CD4-positive, alpha-beta T cell treated with Interleukin-4 for 1 hour (primary cell): ENCODE data around the gene CHFR.
"Not testable (repeated sequence)": the region's sequence is repeated elsewhere in the genome, so short reads cannot be mapped to it uniquely, and the experiment has no call there.

Experiments used
- DNase-seq, 2 donors: peaks; one replicate each; pipeline ENCODE4 v3.0.0-alpha.2; 2020 to 2022

CHFR gene

GRCh38 chr12:132874175-132874574 lies 13.2 kb downstream of the CHFR start:
- no peak for DNase-seq

- DNase-seq: no peak
Observed at GRCh38 chr12:132873724-132874123, 13.7 kb downstream of the CHFR start.

- peak in 1 of 2 donors; percentile 15 for DNase-seq
Observed at GRCh38 chr12:132872975-132873421, 14.4 kb downstream of the CHFR start.

GRCh38 chr12:132872073-132872855 lies 15.1 kb downstream of the CHFR start:
- no peak for DNase-seq

GRCh38 chr12:132869551-132869950 lies 17.9 kb downstream of the CHFR start:
- DNase-seq: no peak

- DNase-seq: no peak
Observed at GRCh38 chr12:132866251-132866828, 21.1 kb downstream of the CHFR start.

DNA sequence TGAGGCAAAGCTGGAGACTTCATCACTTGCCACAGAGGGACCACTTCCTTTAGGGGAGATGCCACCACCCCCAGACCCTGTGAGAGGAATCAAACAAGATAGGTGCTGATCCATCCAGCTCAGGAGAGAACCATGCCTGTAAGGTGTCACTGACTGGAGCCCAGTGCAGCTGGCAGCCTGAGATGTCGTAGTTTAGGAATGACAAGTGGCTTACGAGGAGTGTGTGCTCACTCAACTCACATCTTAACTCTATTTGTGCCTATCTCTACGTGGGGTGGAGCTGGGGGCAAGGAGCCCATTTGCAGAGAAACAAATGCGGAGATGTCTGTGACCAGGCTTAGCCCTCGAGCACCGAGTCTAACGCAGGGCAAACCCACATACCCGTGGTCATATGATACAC lies 25.8 kb downstream of the CHFR start:
- no peak for DNase-seq

DNA sequence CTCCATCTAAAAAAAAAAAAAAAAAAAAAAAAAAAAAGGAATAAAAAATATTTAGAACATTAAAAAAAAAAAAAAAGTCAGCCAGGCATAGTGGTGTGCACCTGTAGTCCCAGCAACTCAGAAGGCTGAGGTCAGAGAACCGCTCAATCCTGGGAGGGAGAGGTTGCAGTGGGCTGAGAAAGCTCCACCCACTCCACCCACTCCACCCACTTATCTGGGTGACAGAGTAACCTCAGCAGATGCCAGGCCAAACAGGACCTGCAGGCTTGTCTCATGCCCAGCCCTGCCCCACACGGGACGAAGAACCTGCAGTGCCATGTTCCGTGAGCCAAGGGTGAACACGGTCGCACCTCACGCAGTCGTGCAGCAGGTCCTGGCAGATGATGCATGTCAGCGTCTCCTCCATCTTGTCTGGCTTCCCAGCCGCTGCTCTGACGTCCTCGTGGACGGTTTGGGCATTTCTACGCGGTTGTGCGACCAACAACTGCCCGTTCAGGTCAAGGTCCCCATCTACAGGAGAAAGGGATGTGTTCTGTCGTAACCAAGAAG lies 28.6 kb downstream of the CHFR start:
- DNase-seq: no peak

- not testable (repeated sequence) for DNase-seq
Observed at GRCh38 chr12:132857019-132857418, 30.4 kb downstream of the CHFR start.

GRCh38 chr12:132856581-132856980 lies 30.8 kb downstream of the CHFR start:
- DNase-seq: no peak

- DNase-seq: not testable (repeated sequence)
Observed at GRCh38 chr12:132855211-132855610, 32.2 kb downstream of the CHFR start.

GRCh38 chr12:132853285-132854092 lies 33.9 kb downstream of the CHFR start:
- DNase-seq: no peak

DNA sequence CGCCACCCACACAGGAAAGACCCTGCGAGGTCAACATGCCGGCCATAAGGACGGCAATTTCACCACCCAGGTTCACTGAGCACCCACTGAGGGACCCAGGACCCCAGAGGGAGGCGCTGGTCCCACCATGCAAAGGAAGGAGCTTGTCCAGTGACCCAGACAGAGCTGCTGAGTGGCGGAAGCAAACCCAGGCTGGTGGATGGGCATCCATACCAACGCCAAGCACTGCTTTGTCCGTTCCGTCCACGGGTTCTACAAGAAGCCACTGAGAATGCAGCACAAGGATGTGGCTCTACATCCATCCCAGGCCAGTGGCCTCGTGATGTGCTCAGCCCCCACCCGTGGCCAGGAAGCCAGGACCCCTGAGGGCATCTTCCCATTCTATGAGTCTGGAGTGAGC lies 34.9 kb downstream of the CHFR start:
- DNase-seq: no peak

- no peak for DNase-seq
Observed at GRCh38 chr12:132851465-132851864, 35.9 kb downstream of the CHFR start.

DNA sequence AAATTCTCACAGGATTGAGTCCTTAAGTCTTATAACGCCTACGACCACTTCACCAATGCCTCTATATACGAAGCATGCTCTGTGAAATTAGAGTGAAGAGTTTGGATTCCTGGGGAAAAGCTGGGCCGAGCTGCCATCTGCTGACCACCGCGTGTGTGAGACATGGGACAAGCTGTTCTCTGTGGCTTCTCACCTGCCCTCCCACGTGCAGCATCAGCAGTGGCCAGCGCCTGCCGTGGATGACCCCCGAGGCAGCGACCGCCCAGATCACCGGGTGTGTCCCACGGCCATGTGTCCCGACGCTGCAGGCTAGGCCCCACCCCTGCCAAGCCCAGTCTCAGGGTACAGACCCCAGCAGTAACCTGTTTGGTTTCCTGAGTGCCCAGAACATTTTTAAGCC lies 37.1 kb downstream of the CHFR start:
- no peak for DNase-seq

DNA sequence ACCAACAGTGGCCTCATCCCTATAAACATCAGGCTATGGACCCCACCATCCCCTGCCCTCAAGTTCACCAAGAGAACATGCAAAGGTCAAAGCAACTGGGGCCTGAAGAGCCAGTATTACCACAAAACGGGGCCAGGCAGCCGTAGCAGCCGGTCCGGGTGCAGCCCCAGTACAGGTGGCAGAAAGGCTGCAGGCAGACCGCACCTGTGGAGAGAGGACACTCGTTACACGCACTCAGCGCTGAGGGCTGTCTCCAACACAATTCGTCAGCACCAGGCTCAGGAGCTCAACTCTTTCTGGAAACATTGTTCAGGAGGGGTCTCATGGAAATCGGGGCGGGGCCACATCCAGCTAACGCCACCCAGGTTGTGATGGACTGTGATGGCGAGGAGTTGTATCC lies 38.9 kb downstream of the CHFR start:
- no peak for DNase-seq

DNA sequence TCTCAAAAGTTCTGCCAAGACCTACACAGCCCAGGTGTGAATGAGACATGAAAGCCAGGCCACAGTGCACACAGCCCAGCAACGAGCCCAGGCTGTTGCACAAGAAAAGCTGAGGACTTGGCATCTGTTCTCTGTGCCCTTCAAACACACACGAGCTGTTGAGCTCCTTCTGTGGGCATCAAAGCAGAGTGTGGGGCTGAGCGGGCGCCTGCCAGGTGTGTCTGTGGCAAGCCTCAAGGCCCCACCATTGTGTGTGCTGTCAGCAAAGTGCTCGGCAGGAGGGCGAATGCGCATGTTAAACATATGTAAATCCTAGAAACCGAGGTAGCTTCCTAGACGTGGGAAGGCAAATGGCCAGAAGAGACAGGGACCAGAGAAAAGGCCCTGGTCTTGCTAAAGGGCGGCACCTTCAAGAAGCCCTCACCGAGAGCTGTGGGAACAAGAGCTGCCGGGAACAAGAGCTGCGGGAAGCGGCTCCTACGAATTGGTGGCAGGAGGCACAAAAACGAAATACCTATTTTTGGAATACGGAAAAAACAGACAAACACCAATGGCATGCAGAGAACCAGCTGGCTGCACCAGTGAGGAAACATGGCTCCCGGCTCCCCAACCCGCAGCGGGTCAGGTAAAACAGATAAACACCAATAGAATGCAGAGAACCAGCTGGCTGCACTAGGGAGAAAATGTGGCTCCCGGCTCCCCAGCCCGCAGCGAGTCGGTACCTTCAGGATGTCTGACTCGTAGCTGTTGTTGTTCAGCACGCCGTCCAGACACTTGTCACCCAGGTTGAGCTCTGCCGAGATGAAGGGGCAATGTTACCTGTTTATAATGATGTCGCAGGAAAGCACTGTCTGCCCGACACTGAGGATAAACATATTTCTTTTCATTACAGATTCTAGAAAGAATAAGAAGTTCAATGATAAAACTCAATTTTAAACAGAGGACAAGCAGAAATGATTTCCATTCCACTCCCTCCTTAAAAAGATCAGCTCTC lies 39.7 kb downstream of the CHFR start:
- DNase-seq: peak in 1 of 2 donors; percentile 23

DNA sequence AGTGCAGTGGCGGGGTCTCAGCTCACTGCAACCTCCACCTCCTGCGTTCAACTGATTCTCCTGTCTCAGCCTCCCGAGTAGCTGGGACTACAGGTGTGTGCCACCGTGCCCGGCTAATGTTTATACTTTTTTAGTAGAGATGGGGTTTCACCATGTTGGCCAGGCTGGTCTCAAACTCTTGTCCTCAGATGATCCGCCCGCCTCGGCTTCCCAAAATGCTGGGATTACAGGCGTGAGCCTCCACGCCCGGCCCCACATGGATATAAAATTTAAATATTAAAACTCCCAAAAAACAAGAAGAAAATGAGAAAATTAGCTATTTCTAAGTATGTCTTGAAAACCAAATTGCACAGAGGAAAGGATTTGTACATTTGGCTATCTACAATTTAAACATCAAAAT lies 42.7 kb downstream of the CHFR start:
- not testable (repeated sequence) for DNase-seq

GRCh38 chr12:132842449-132843045 lies 44.9 kb downstream of the CHFR start:
- no peak for DNase-seq

- DNase-seq: no peak
Observed at GRCh38 chr12:132841151-132841550, 46.3 kb downstream of the CHFR start.

DNA sequence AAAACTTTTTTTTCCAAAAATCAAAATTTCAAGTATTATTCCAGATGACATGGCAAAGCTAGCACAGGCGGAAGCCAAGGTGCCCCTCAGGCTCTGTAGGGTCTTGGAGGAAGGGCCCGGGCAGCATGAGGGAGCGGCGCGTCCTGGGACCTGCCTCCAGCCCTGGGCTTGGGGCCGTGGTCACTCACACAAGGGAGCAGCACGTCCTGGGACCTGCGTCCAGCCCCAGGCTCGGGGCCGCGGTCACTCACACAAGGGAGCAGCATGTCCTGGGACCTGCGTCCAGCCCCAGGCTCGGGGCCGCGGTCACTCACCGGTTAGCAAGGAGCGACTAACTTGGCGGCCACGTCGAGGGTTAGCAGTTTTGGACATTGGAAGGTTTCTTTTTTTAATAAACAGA lies 46.9 kb downstream of the CHFR start:
- no peak for DNase-seq
